Limb (tissue), 2 donors: ENCODE data around the gene ERP44.
"Not testable (repeated sequence)": the region's sequence is repeated elsewhere in the genome, so short reads cannot be mapped to it uniquely, and the experiment has no call there.

Experiments
- DNase-seq, 2 donors: peaks; one replicate each; pipeline ENCODE4 v3.0.0-alpha.2; 2016; ENCODE audit errors: extremely low spot score in 2 of 2

Gene ERP44

DNA sequence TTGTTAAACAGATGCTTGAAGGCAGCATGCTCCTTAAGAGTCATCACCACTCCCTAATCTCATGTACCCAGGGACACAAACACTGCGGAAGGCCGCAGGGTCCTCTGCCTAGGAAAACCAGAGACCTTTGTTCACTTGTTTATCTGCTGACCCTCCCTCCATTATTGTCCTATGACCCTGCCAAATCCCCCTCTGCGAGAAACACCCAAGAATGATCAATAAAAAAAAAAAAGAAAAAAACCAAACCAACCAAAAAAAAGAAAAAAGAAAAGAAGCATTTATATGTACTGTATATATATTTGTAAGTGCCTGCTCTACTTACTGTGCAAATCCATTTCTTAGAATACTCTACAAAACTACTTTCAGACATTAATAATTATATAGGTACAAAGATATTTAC lies 29.7 kb downstream of the ERP44 start:
- not testable (repeated sequence) for DNase-seq

DNA sequence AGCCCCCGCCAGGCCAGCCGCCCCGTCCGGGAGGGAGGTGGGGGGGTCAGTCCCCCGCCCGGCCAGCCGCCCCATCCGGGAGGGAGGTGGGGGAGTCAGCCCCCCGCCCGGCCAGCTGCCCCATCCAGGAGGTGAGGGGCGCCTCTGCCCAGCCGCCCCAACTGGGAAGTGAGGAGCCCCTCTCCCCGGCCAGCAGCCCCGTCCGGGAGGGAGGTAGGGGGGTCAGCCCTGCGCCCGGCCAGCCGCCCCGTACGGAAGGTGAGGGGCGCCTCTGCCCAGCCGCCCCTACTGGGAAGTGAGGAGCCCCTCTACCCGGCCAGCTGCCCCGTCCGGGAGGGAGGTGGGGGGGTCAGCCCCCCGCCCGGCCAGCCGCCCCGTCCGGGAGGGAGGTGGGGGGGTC lies 30.8 kb downstream of the ERP44 start:
- DNase-seq = not testable (repeated sequence)

DNA sequence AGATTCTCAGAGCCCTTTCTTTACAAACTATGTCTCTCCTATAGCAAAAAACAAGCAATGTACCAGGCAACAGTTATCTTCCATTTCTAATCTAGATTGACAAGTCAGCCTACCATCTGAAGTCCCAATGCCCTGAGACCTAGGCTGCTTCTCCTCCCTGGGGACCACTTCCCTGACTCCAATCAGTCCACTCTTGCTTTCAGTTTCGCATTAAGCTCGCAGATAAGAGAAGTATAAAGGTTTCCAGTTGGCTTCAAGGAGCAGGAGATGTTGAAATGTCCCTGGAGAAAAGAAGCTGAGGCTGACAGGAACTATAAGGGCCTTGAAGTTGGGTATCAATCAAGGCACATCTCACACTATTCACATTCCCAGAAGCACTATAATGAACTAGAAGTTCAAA lies 32.3 kb downstream of the ERP44 start:
- no peak for DNase-seq

DNA sequence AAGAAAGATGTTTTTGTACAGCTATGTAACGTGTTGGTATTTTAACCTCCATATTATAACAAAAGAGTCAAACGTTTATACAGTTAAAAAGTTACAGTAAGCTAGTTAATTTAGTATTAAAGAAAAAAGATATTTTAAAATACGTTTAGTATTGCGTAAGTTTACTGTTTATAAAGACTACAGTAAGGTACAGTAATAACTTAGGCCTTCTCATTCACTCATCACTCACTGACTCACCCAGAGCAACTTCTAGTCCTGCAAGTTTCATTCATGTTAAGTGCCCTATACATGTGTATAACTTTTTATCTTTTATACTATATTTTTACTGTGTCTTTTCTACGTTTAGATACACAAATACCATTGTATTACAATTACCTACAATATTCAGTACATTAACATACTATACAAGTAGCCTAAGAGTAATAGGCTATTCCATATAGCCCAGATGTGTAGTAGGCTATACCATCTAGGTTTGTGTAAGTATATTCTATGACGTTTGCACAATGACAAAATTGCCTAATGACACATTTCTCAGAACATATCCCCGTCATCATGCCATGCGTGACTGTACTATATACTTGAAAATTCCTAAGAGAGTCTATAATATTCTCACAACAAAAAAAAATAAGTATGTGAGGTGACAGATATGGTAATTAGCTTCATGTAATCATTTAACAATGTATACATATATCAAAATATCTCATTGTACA lies 33.8 kb downstream of the ERP44 start:
- no peak for DNase-seq

DNA sequence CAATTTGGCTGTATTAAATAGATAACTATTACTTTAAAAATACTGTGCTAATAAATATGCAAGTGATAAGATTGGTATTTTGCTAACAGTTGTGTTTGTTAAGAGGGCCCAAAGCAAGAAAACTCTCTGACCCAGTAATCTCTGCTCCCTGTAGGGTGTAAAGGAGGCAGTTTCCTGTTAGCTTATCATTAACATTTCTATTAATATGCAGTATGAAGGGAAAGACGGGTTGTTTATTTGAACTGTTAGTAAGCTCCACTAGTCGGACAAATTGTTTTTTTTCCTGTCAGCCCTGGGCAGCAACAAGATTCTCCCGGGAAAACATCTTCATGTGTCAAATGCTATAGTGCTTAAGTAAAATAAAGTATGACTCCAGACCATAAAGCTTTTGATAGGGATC lies 35.6 kb downstream of the ERP44 start:
- DNase-seq = no peak

DNA sequence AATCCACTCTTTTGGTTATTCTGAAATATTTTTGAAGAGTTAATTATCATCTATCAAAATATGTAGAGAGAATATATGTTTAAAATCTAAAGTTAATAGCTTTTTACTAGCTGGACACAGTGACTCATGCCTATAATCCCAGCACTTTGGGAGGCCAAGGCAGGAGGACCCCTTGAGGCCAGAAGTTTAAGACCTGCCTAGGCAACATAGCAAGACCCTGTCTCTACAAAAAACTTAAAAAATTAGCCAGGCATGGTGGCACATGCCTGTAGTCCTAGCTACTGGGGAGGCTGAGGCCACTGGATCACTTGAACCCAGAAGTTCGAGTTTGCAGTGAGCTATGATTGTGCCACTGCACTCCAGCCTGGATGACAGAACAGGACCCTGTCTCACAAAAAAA lies 36.1 kb downstream of the ERP44 start:
- not testable (repeated sequence) for DNase-seq

DNA sequence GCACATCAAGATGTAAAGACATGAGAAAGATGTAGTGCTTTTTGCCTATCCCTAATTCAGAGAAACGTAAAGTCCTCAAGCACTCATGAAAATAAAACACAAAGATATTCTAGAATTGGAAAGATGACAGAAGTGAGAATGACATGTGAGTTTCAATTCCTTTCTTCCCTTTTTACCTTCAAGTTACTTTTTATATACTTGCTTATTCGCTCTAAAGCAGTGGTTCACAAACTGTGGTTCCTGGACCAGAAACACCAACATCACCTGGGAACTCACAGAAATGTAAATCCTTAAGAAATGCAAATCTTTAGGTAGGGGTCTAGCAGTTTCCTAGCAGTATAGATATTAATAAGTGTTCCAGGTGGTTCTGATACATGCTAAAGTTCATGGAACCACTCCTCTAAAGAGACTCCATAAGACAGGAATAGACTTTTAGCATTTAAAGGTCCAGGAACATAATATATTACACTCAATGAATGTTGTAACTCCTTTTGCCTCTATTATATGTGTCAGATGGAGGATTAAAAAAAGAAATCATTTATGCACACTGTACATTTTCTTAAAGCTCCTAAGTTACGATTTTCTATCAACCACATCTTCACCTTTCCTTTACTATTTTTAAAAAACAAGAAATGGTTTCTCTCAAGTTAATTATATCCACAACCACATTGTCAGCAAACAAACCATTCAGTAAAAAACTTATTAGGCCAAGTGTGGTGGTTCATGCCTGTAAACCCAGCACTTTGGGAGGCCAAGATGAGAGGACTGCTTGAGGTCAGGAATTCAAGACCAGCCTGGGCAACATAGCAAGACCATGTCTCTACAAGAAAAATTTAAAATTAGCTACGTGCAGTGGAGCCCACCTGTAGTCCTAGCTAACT lies 39.9 kb downstream of the ERP44 start:
- DNase-seq = no peak

DNA sequence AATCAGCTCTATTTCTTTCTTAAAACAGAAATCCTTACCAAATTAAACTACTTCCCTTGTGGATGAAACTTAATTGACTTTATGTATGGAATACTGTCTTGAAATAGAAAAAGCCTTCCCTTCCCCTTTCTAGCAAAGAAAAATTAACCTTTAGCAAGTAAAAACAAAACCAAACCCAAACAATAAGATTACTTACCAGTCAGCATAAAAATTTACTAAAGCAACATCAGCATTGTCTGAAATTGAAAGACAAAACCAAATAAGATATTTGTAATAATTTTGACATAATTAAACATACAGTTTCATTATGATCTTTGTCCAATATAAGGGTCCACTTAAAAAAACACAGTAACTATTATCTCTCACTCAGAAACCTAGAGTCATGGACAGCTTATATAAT lies 41.2 kb downstream of the ERP44 start:
- no peak for DNase-seq

DNA sequence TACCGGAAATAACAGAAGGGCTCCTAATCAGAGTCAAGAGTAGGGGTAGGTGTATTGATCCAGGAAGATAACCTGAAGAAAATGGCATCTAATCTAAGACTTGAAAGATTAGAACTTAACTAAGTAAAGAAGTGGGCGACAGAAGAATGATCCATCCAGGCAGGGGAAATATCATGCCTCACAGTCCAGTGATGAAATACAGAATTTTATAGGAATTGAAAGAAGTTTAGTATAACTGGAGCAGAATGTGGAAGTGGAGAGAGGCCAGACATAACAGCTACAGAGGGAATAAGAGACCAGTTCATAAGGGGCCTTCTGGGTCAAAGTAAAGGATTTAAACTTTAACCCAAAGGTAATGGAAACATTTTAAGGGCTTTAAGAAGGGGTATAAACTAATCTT lies 42.2 kb downstream of the ERP44 start:
- DNase-seq = no peak

DNA sequence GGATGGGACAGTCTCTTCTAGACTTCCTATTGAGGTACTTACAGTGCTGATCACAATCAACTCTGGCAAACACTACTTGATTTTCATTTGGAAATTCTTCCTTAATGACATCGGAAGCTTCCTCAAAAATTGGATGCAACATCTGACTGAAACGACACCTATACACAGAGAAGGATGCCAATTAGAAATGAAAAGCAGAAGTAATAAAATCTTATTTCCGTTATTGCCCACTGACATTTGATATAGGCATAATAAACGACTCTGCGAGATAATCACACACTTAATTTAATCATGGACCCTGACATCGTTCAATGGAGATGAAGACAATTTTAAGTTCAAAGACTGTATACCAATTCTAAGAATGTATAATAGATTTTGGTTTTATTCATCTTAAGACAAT lies 46.4 kb downstream of the ERP44 start:
- DNase-seq = no peak

DNA sequence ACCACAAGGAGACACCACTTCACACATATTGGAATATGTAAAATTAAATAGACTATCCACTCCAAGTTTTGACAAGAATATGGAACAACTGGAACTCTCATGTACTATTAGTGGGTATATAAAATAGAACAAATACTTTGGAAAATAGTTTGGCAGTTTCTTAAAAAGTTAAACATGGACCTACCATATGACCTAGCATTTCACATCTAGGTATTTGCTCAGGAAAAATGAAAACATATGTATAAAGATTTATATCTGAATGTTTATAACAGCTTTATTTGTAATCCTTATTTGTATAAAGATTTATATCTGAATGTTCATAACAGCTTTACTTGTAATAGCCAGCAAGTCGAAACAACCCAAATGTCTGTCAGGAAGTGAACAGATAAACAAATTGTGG lies 49.2 kb downstream of the ERP44 start:
- DNase-seq = no peak

DNA sequence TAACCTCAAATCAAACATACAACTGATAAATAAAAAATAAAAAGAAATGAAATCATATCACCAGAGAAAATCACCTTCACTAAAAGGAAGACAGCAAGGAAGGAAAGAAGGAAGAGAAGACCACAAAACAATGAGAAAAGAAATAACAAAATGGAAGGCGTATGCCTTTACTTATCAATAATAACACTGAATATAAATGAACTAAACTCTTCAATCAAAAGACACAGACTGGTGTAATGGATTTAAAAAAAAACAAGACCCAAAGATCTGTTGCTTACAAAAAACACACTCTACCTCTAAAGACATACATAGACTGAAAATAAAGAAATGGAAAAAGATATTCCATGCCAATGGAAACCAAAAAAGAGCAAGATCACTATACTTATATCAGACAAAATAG lies 60.3 kb downstream of the ERP44 start:
- no peak for DNase-seq

DNA sequence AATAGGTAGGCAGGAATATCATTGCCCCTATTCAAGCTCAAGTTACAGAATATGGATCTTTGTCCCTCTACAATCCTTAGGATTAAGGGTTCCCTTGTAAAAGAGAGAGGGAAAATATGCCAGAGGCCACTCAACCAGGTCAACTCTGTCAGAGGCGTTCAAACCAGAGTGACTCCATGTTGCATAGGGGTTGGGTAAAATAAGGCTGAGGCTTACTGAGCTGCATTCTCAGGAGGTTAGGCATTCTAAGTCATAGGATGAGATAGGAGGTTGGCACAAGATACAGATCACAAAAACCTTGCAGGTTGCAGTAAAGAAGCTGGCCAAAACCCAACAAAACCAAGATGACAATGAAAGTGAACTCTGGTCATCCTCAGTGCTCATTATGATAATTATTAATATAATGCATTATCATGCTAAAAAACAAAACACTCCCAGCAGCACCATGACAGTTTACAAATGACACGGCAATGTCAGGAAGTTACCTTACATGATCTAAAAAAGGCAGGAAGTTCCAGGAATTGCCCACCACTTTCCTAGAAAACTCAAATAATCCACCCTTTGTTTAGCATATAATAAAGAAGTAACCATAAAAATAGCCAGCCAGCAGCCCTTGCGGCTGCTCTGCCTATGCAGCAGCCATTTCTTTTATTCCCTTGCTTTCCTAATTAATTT lies 64.8 kb downstream of the ERP44 start:
- no peak for DNase-seq

DNA sequence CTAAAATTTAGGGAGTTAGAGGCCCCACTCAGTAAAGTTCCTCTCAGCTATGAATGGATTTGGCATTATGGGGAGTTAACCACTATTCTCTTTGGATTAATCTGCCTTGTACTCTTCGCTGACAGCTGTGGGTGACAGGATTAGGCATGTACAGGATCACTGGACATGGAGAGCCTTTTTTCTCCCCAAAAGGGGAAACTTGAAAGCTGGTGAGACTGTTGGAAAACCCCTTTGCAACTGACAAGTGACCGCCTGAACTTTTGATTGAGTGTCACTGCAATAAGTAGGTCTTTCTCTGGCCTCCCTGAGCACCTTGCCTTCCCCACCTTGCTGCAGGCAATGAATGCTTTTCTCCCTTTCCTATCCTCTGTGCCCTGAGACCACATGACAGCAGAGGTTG lies 68.3 kb downstream of the ERP44 start:
- DNase-seq = no peak

DNA sequence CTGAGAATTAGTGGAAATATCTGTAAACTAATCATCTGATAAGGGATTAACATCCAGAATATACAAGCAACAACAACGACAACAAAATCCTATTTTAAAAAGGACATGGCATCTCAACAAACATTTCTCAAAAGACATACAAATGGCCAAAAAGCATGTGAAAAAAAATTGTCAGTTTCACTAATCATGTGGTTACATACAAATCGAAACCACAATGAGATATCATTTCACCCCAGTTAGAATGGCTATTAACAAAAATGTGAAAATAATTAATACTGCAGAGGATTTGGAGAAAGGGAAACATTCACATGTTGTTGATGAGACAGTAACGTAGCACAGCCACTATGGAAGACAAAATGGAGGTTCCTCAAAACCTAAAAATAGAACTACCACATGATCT lies 69.5 kb downstream of the ERP44 start:
- no peak for DNase-seq

DNA sequence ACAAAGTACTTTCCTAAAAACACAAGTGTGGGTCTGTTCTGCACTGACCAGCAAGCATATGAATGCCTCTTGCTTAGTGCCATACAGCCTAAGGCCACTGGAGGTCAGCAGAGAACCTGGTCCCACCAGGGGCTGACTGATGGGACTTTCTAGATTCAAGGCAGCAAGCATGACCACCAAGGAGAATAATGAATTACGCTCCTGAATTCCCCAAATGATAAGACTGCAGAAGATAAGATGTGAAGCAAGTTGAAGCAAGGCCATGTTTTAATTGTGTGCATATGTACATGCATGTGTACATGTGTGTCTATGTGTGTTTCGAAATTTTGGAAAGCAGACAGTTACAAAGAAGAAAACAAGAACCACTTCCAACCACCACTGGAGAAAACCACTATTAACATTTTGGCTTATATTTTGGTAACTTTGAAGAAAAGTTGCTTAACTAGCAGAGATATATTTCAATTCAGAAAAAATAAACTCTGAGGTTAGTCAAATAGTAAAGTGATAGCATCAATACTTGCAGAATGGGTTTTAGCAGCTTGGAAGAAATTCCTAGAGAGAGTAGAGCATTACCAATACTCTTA lies 70.5 kb downstream of the ERP44 start:
- DNase-seq = peak; percentile 60 to 78

DNA sequence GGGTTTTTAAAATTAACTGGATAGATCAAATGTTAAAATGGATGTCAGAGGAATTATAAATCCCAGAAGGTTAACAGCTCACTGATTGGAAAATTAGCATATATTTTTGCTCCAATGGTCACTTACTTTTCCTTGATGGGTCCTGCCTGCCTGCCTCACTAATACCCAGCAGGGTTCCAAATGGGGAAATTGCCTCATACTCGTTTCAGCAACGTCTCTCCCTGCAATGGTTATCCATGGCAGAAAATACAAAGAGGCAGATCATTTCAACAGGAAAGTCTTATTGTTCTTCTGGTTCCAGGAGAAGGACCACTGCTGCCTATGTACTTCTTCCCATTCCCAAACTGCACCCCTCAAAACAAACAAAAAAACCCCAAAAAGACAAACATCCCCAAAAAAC lies 71.3 kb downstream of the ERP44 start:
- DNase-seq = no peak

DNA sequence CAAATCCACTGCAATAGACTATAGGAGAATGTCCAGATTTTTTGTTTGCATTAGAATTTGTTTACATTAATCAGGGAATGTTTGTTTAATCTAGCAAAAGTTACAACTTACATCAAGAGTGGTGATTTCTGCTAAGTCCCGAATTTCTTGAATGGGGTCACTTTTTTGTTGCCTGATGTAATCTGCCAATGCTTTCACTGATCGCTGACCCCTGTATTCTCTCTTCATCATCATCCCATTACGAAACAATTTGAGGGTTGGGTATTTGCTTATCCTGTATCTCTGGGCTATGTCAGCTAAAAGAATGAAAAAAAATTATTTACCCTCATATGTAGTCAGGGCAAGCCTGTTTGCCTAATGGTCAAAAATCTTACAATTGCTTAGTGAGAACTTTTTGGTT lies 76.9 kb downstream of the ERP44 start:
- DNase-seq = no peak

DNA sequence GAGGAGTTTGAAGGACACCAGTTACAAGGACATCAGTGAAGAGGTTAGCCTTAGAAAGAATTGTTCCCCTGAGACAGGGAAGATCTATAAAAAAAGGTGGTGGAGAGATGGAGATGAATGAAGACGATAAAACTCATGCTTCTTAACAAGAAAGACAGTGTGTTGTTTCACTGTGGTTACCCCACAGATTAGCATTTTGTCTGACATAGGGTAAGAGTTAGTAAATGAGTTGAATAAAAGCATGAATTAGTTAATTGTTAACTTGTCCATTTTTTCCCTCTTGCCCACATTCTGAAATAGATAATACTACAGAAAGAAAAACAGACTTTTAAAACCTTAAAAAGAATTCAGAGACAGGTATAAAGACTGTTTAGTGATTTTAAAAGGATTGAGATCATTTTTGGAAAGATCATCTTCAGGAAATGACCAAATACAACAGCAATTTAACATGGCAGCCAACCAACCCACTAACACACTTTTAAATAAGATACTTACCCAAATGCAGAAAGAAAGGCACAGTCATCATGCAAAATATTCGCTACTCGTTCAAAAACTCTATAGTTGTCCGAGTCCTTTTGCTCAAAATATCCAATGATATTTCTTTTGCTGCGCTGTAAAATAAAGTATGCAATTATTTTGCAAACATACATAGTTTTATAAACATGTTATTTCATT lies 78.5 kb downstream of the ERP44 start:
- DNase-seq = no peak

DNA sequence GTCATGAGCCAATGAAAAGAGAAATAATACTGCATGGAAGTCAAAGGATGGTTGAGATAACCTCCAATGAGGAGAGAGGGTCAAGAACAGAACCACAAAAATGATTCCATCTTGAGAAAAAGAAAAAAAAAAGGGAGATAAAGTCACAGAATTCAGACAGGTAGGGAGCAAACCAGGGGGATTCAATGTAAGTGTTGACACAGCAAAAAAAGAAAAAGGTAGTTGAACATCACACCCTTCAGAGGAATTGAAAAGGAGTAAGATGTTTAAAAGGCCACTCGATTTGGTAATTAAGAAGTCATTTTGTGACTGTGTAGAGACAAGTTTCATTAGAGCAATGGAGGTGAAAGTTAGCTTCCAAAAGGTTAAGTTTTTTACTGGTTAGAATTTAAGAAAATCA lies 79.3 kb downstream of the ERP44 start:
- no peak for DNase-seq

DNA sequence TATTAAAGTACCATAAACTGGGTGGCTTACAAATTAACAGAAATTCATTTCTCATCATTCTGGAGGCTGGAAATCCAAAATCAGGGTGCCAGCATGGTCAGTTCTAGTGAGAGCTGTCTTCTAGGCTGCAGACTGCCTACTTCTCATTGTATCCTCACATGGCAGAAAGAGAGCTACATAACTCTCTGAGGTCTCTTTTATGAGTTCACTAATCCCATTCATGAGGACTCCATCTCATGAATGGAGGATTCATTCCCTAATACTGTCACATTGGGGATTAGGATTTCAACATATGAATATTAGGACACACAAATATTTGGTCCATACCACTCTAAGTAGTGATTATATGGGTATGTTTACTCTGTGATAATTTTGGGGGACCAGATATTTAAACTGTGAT lies 84.0 kb downstream of the ERP44 start:
- no peak for DNase-seq

DNA sequence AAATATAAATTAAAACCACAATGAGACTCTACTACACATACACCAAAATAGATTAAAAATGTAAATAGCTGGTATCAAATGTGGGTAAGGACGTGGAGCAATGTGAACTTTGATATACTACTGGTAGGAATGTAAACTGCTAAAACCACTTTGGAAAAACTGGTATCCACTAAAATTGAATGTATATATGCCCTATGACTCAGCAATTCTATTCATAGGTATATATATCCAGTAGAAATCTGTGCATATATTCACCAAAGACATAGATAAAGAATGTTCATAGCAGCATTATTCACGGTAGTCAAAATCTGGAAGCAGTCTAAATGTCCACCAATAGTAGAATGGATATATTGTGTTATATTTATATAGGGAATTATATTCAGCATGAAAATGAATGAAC lies 85.2 kb downstream of the ERP44 start:
- DNase-seq = no peak
